Heart right ventricle (tissue), 16 donors: ENCODE data around the gene HIGD1C. TPM values are rescaled to one million over a fixed set of nuclear protein-coding genes. Genes with fewer than 3 reads are reported as not detected.

ENCODE experiments used
- ATAC-seq, 8 donors: fragments of 200-7000 bp; cut with Tn5 transposase; one replicate each; pipeline ENCODE4 v1.9.1; 2020; ENCODE audit warnings: mild to moderate bottlenecking in 8 of 8, moderate library complexity in 8 of 8, moderate number of reproducible peaks in 1 of 8
- DNase-seq, 2 donors: peaks; one replicate each; pipeline ENCODE4 v3.0.0-alpha.2; 2020
- H3K27ac ChIP-seq, 10 donors: fragments of 200-600 bp; sonication (generic) in 2 of 10; one replicate each; pipeline versions ENCODE4 v1.5.0 to v1.8.0; 2020 to 2022; ENCODE audit warnings: mild to moderate bottlenecking in 3 of 10
- H3K27me3 ChIP-seq, 7 donors: fragments of 200-600 bp; one replicate each; pipeline ENCODE4 v1.8.0; 2021 to 2022; ENCODE audit warnings: mild to moderate bottlenecking in 2 of 7
- H3K36me3 ChIP-seq, 9 donors: fragments of 200-600 bp; sonication (generic) in 1 of 9; one replicate each; pipeline versions ENCODE4 v1.5.0 to v1.8.0; 2020 to 2022; ENCODE audit warnings: mild to moderate bottlenecking in 2 of 9
- H3K4me1 ChIP-seq, 9 donors: fragments of 200-600 bp; sonication (generic) in 1 of 9; one replicate each; pipeline versions ENCODE4 v1.5.0 to v1.8.0; 2020 to 2022; ENCODE audit warnings: mild to moderate bottlenecking in 4 of 9
- H3K4me3 ChIP-seq, 10 donors: fragments of 200-600 bp; sonication (generic) in 2 of 10; one replicate each; pipeline versions ENCODE4 v1.5.0 to v1.8.0; 2020 to 2022; ENCODE audit warnings: mild to moderate bottlenecking in 7 of 10, moderate library complexity in 2 of 10
- H3K9me3 ChIP-seq, 11 donors: fragments of 200-600 bp in 10 of 11; sonication (generic) in 2 of 11; one replicate each; pipeline versions ENCODE4 v1.5.0 to v1.8.0; 2013 to 2022; ENCODE audit warnings: mild to moderate bottlenecking in 2 of 11, control low read depth in 1 of 11, moderate library complexity in 1 of 11
- CTCF ChIP-seq, 9 donors: fragments of 200-600 bp; sonication (generic) in 2 of 9; IDR thresholded peaks; one replicate each; pipeline versions ENCODE4 v1.5.0 to v1.8.0; 2021 to 2022; ENCODE audit warnings: antibody characterized with exemption in 9 of 9, mild to moderate bottlenecking in 5 of 9, moderate library complexity in 1 of 9
- WGBS, 2 donors: extraction: QIAGEN DNeasy Blood & Tissue Kit; methylation state at CpG; one replicate each; pipeline ENCODE4 v1.1.7; 2013; ENCODE audit warnings: inconsistent platforms in 1 of 2; 5-methylcytosine and 5-hydroxymethylcytosine counted together
- intact Hi-C, 10 donors: fragments of 100-400 bp; cut with DNase I; formaldehyde crosslinking; loops; one replicate each; pipeline versions ENCODE4 v1.11.1 to v1.14.2; 2022
- polyA plus RNA-seq, 2 donors: library from polyadenylated mRNA; stranded (reverse); fragments of 200-250 nt; gene quantifications; one replicate each; pipeline ENCODE4 v1.2.3, GENCODE V29; 2013
- total RNA-seq, 10 donors: library from RNA; stranded (reverse); fragmentation: NEBNext Ultra II Directional in 3 of 10; extraction: Animal tissue kit (Norgen Biotek cat#: 25700) in 3 of 10; gene quantifications; one replicate each; pipeline versions ENCODE4 v1.2.1 to v1.2.4, GENCODE V29; 2021 to 2023
- donor health status: Arrhythmogenic right ventricular cardiomyopathy.
- donor health status: ischemic (EF 13 %, LVEDD 7.1; RV severe dilation, severe dysfunction).
- donor health status: healthy with polysubstance abuse.
- donor health status: DM: no; HTN: yes; CAD: no.
- donor health status: DM: no; HTN: no; CAD: no.
- donor health status: ischemic (EF 25% LVEDD 6.9; RV normal size, moderate dysfunction).
- donor health status: ischemic (EF 25% LVEDD 5.7; RV mildly dilated, moderate dysfunction).
- donor health status: healthy.
- donor health status: DM: yes; HTN: yes; CAD: no.
- donor health status: Ischemic cardiomyopathy.
- donor health status: ischemic (EF 35%, LVEDD 5.7; RV mildly dilated, moderate dysfunction).
- donor health status: nonischemic (EF 11% LVEDD 7.7; RV severe dilation, severe dysfunction).
- donor health status: DM: yes; HTN: yes; CAD: no.
- donor health status: PGD.
- donor health status: ischemic (EF 29% LVEDD 5.4; RV normal size, mild dysfunction).
- donor health status: nonischemic (EF 23%, LVEDD 6.1; RV moderate dilation, normal function).

HIGD1C gene
- total and polyA plus RNA-seq, 12 donors: not detected

GRCh38 chr12:51018956-51019355 is 66.6 kb downstream of the HIGD1C start:
- Histone ChIP-seq H3K4me3 (no peak overlapping the region), H3K4me1 (peaks cover 0 to 47% (median 8%) of the 10 kb centered on the region in 9 donors), H3K36me3 (no peaks in the 10 kb centered on the region), H3K27me3 (no peaks in the 10 kb centered on the region), H3K9me3 (no peaks in the 10 kb centered on the region), H3K27ac (no peak overlapping the region)
- 95 to 96% methylated on average over 2 of the region's 2 CpGs for WGBS, 2 donors
- TF ChIP-seq CTCF (IDR thresholded peaks at IDR 0.05): no peak
- DNase-seq: no peak
- intact Hi-C loops: no loop called here
- ATAC-seq: no peak

- intact Hi-C loops: no loop called here
- H3K4me1 ChIP-seq: peaks cover 0 to 55% (median 15%) of the 10 kb centered on the region in 9 donors
- no peak for TF ChIP-seq CTCF (IDR thresholded peaks at IDR 0.05)
These were observed 67.6 kb downstream of the HIGD1C start for GRCh38 chr12:51019927-51020326.

More at GRCh38 chr12:51019927-51020326, 67.6 kb downstream of the HIGD1C start:
- no peak overlapping the region for H3K4me3 ChIP-seq
- no peaks in the 10 kb centered on the region for H3K27me3 ChIP-seq
- DNase-seq (no peak), ATAC-seq (no peak)
- no peaks in the 10 kb centered on the region for H3K36me3 ChIP-seq
- no peaks in the 10 kb centered on the region for H3K9me3 ChIP-seq
- H3K27ac ChIP-seq: no peak overlapping the region
- WGBS, 2 donors: 81% methylated on average over 2 of the region's 2 CpGs

Other genes with a start within 250 kb of the HIGD1C start
- 10 to 100 TPM; 19.6 to 31.9 (median 24.3) TPM for gene ATF1, start 188.4 kb upstream of the HIGD1C start, total RNA-seq
- 1 to 10 TPM; 4.2 to 7.8 TPM for gene ATF1, start 188.4 kb upstream of the HIGD1C start, polyA plus RNA-seq
- gene TMPRSS12, start 109.6 kb upstream of the HIGD1C start, total RNA-seq: not detected
- not detected for gene TMPRSS12, start 109.6 kb upstream of the HIGD1C start, polyA plus RNA-seq
- 10 to 100 TPM; 17.3 to 31.3 (median 22.8) TPM for gene SLC11A2, start 73.8 kb downstream of the HIGD1C start, total RNA-seq
- gene SLC11A2, start 73.8 kb downstream of the HIGD1C start, polyA plus RNA-seq: 10 to 100 TPM; 10.7 to 12.0 TPM
- gene LETMD1, start 95.8 kb downstream of the HIGD1C start, total RNA-seq: 10 to 100 TPM; 17.3 to 27.3 (median 22.3) TPM
- 10 to 100 TPM; 22.7 to 25.8 TPM for gene LETMD1, start 95.8 kb downstream of the HIGD1C start, polyA plus RNA-seq
- gene CSRNP2, start 131.1 kb downstream of the HIGD1C start, total RNA-seq: 10 to 100 TPM; 13.7 to 25.3 (median 16.1) TPM
- 10 to 100 TPM in 1 of 2 donors, 1 to 10 TPM in 1; 7.7 to 12.9 TPM for gene CSRNP2, start 131.1 kb downstream of the HIGD1C start, polyA plus RNA-seq
- 10 to 100 TPM; 19.3 to 30.9 (median 25.5) TPM for gene TFCP2, start 220.6 kb downstream of the HIGD1C start, total RNA-seq
- 10 to 100 TPM in 1 of 2 donors, 1 to 10 TPM in 1; 8.7 to 12.0 TPM for gene TFCP2, start 220.6 kb downstream of the HIGD1C start, polyA plus RNA-seq